Right forelimb (tissue), 1 donor: ENCODE data around the gene CLEC1A.
A peak's percentile ranks its signal among the peaks of the same experiment; 100 is the strongest.

Source experiments
- DNase-seq: peaks from one replicate; pipeline ENCODE4 v3.0.0-alpha.2; 2018

CLEC1A gene

DNA sequence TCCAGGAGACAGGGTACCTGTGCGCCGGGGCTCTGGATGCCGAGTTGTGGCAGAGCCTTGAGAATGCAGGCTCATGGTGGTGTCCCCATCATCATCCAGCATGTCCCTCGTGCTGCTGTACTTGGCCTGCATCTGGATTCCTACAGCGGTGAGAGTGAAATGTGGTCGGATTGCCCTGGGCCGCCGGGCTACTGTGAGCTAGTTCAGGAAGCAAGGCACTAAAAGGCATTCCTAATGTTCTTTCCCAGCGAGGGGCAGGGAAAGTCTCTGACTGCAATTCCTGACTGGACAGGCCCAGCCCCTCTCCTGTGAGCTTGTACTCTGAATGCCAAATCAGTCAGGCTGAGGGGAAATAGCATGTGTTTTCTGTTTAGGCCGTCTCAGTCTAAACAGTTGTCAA is at the start of gene CLEC1A:
CLEC1A (minus strand) TSS at position 195 of the 400 bp plus-strand sequence; CDS start at position 132, 63 bp downstream.
- peak; percentile 49 for DNase-seq

- DNase-seq: no peak
Observed at GRCh38 chr12:10147714-10148403, 49.1 kb upstream of the CLEC1A start.

DNA sequence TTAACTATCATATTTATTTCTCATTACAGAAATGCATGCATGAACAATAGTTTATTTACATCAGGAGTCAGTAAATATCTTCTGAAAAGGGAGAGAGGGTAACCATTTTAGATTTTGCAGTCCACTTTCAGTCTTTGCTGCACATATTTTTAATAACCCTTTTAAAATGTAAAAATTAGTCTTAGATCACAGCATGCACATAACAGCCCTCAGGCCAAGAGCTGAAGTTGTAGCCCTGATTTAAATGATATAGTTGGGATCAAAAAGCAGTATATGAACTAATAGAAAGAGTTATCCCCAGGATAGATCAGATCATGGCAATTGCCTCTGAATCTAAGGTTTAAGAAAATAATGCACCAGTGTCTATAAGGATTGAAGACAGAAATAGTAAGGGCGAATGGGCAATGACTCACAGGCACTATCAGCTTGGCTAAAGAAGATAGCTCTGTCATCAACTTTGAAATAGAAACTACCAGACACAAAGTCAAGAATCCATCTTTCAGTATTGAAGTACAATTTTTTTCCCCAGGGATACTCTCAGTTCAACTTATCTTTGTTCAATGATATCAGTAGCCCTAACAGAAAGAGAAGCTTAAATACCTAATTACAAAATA is 44.3 kb upstream of the CLEC1A start:
- no peak for DNase-seq

DNA sequence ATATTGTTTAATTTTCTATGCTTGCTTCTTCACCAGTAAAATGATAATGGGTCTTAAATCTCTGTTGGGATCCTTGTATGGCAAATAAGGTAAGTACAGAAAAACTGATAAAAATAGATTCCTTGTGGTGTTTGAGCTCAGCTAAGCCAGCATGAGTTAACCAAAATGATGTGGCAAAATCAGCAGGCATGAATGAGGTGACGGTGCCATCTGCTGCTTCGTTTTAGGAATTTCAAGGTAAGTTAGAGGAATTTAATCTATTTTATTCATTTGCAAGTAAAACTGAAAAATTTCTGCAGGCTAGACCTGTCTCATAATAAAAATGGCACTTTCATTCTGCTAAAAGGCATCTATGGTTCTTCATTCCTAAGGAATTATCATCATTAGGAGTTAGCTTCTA is 41.2 kb upstream of the CLEC1A start:
- DNase-seq: peak; percentile 64

DNA sequence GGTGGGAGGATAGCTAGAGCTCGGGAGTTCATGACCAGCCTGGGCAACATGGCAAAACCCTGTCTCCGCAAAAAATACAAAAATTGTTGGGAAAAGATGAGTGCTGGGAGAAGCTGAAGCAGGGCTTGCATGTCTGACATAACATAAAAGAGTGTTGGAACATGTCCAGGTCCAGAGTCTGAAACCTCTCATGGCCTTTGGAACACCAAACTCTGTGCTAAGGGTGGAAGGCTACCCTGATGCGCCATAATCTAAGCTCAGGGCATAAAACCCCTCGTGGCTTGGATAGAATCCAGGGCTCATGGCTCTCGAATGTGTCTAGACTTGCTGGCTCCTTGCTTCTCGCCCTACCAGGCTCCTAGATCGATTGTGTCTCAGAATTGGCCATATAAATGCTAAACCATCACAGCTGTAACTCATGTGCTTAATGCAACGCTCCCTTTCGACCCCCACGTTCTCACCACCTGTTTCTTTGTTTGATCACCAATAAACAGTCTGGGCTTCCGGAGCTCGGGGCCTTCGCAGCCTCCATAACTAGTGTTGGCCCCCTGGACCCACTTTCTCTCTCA is 37.9 kb upstream of the CLEC1A start:
- DNase-seq: no peak

- no peak for DNase-seq
Observed at GRCh38 chr12:10135126-10135525, 36.3 kb upstream of the CLEC1A start.

GRCh38 chr12:10132850-10133370 is 34.1 kb upstream of the CLEC1A start:
- no peak for DNase-seq

- no peak for DNase-seq
Observed at GRCh38 chr12:10131111-10131690, 32.4 kb upstream of the CLEC1A start.

DNA sequence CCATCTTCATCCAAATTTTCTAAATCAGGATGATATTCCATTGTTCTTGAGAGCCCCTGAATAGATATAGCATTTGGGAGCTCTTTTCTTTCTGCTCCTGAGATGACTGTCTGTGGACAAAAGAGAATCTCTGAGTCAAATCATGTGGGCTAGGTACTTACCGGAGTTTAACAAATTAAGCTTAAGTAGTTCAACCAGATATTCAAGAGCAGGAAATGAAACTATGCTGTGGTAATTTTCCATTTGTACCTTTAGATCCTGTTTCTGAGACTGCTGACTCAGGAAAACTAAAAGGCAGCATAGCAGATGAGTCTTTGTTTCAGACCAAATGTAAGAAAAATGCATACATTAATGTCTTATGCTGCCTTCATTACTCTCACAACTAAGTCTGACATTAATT is 31.3 kb upstream of the CLEC1A start, which contains the start of gene CLEC7A:
CLEC7A (minus strand) TSS at position 158 of the 400 bp plus-strand sequence; CDS start at position 41, 117 bp downstream.
- no peak for DNase-seq

DNA sequence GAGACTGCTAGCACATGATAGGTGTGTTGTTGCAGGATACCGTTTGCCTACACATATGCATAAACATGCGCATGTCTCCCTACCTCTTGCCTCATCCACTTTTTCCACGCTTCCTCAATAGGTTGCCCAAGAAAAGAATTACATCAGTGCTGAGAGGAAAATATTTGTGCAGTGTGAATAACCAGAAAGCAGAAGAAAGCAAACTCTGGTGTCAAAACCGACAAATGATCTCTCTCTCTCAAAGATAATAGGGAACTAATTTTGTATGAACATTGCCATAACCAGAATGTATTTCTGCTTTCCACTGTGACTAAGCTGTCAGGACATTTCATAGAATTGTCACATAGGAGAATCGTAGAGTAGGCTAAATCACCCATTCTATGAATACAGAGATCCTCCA is 29.9 kb upstream of the CLEC1A start:
- no peak for DNase-seq

- DNase-seq: no peak
Observed at GRCh38 chr12:10126413-10126812, 27.6 kb upstream of the CLEC1A start.

GRCh38 chr12:10122689-10123088 is 23.9 kb upstream of the CLEC1A start:
- no peak for DNase-seq

GRCh38 chr12:10121278-10121677 is 22.5 kb upstream of the CLEC1A start:
- no peak for DNase-seq

GRCh38 chr12:10119066-10119465 is 20.3 kb upstream of the CLEC1A start:
- DNase-seq: no peak

DNA sequence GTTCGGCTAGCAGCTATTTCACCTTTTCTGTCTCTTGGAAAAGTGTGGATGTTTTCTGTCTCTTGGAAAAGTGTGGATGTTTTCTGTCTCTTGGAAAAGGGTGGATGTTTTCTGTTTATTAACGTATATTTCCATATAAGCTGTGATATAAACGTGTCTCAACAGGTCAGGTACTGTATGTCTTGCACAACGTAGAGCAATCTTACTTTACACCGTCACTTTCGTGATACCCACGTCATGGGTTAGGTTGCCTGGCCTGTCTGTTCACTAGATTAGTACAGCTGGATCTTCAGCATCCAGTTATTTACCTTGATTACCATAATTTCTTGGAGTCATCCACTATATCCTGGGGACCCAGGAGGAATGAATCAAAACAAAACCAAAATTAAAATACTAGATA is 17.1 kb upstream of the CLEC1A start:
- DNase-seq: no peak

GRCh38 chr12:10115311-10115710 is 16.5 kb upstream of the CLEC1A start:
- DNase-seq: no peak

GRCh38 chr12:10113920-10114319 is 15.1 kb upstream of the CLEC1A start:
- DNase-seq: no peak

DNA sequence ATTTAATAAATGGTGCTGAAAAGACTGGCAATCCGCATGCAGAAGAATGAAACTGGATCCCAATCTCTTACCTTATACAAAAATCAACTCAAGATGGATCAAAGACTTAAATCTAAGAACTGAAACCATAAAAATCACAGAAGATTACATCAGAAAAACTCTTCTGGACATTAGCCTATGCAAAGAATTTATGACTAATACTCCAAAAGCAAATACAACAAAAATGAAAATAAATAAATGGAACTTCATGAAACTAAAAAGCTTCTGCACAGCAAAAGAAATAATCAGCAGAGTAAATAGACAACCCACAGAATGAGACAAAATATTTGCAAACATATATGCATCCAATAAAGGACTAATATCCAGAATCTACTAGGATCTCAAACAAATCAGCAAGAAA is 14.3 kb upstream of the CLEC1A start:
- no peak for DNase-seq

DNA sequence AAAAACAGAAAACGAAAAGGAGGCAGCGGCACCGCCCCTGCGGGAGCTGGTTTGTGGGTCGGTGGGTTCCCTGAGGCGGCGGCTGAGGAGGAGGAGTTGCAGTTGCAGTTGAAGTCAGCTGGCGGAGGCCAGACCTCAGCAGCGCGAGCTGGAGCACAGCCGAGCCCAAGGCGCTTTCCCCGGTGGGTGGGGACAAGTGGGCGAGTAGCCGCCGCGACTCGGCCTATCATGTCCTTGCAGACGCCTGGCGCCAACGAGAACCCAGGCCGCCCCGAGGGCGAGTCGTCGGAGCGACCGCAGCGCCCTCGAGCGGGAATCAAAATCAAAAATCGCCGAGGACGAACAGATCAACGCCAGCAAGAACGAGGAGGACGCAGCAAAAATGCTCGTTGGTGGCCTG is 12.7 kb upstream of the CLEC1A start:
- no peak for DNase-seq

GRCh38 chr12:10110256-10110844 is 11.6 kb upstream of the CLEC1A start:
- DNase-seq: no peak

DNA sequence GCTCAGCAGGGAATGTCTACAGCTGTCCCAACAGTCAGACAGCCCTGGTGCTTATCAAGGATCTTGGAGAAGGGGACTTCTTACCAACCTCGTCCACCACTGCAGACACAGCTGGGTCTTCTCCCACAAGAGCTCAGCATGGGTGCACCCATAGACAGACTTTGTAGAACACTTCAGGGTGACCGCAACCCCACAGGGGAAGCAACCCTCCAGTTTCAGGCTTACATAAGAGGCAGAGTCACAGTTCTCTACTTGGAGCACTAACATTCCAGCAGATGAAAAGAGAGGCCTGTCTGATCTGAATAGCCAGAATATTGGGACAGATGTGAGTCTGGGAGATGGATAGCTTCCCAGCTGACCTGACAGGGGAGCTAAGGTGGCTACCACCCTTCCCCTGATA is 3.5 kb upstream of the CLEC1A start:
- DNase-seq: no peak

GRCh38 chr12:10101648-10102220 is 2.9 kb upstream of the CLEC1A start:
- DNase-seq: no peak

GRCh38 chr12:10101042-10101579 is 2.3 kb upstream of the CLEC1A start:
- DNase-seq: peak; percentile 82
